H4 (cell line): ENCODE data around the gene MED13L. TPM values are rescaled to one million over a fixed set of nuclear protein-coding genes. Genes with fewer than 3 reads are reported as not detected.

Experiments used
- DNase-seq: peaks from one replicate; pipeline ENCODE4 v3.0.0-alpha.2; 2015; ENCODE audit warnings: low spot score
- total RNA-seq: library from RNA; depleted of rRNA; stranded (reverse); fragments of >200 nt; shearing (Covaris generic); gene quantifications from 2 replicates; pipeline ENCODE4 v1.2.3, GENCODE V29; 2014

MED13L gene
- total RNA-seq, 1 experiment from 2014 or later = 19.7 TPM

- no peak for DNase-seq
Measured at GRCh38 chr12:115911360-115911759, 366.1 kb downstream of the MED13L start.

GRCh38 chr12:115910057-115910456 lies 367.4 kb downstream of the MED13L start:
- DNase-seq = no peak
